SK-N-SH (cell line): ENCODE measurements around the gene DEFB129. TPM values are rescaled to one million over a fixed set of nuclear protein-coding genes. Genes with fewer than 3 reads are reported as not detected.

Source experiments
- CTCF ChIA-PET: fragments of 300-600, 350-600 bp; formaldehyde crosslinking; extraction: SDS; loops from one replicate; lab custom pipeline; 2021; lab: Yijun Ruan, JAX
- POLR2A ChIA-PET: fragments of 350-600 bp; sonication (Branson Sonifier 250); formaldehyde crosslinking; extraction: SDS; loops from one replicate; lab custom pipeline; 2020; ENCODE audit warnings: antibody characterized with exemption, inconsistent platforms; lab: Yijun Ruan, JAX
- DNase-seq: peaks from one replicate; pipeline ENCODE4 v3.0.0; 2012
- H2AFZ ChIP-seq: fragments of 200-600 bp; sonication (generic); 2 replicates; pipeline ENCODE4 v1.8.1; 2016; ENCODE audit warnings: antibody characterized with exemption, mild to moderate bottlenecking, low read depth
- H3F3A ChIP-seq: fragments of 200-600 bp; sonication (generic); replicated peaks from 2 replicates; pipeline ENCODE3; 2016; ENCODE audit warnings: antibody characterized with exemption, mild to moderate bottlenecking; ENCODE audit not compliant: insufficient read depth
- H3K27ac ChIP-seq, 2 experiments: fragments of 200-500 bp in 1 of 2; fragments of 200-600 bp in 1 of 2; sonication (Bioruptor generic) in 1 of 2; sonication (generic), shearing (Covaris generic) in 1 of 2; 2 replicates each; pipeline versions ENCODE4 v1.5.1 to v1.6.1; 2014 to 2016; ENCODE audit warnings: low read depth in 2 of 2, inconsistent platforms in 1 of 2, low read length in 1 of 2, mild to moderate bottlenecking in 1 of 2, mixed read lengths in 1 of 2
- H3K27me3 ChIP-seq: fragments of 200-600 bp; sonication (generic), shearing (Covaris generic); 2 replicates; pipeline ENCODE4 v1.6.1; 2016; ENCODE audit warnings: mixed run types; ENCODE audit not compliant: insufficient read depth
- H3K36me3 ChIP-seq, 2 experiments: fragments of 200-500 bp in 1 of 2; fragments of 200-600 bp in 1 of 2; sonication (Bioruptor generic) in 1 of 2; sonication (generic) in 1 of 2; replicated peaks in 1 of 2; 2 replicates each; pipeline versions ENCODE3 to v1.5.1; 2014 to 2016; ENCODE audit warnings: low read length in 1 of 2, mild to moderate bottlenecking in 1 of 2; ENCODE audit not compliant: insufficient read depth in 2 of 2, control insufficient read depth in 1 of 2
- H3K4me1 ChIP-seq, 2 experiments: fragments of 200-500 bp in 1 of 2; fragments of 200-600 bp in 1 of 2; sonication (Bioruptor generic) in 1 of 2; sonication (generic), shearing (Covaris generic) in 1 of 2; 2 replicates each; pipeline versions ENCODE4 v1.5.1 to v1.6.1; 2014 to 2016; ENCODE audit warnings: low read depth in 1 of 2, low read length in 1 of 2, mixed run types in 1 of 2; ENCODE audit not compliant: insufficient read depth in 2 of 2, control insufficient read depth in 1 of 2
- H3K4me2 ChIP-seq: fragments of 200-600 bp; sonication (generic), shearing (Covaris generic); 2 replicates; pipeline ENCODE4 v1.6.1; 2017; ENCODE audit warnings: mixed run types
- H3K4me3 ChIP-seq, 2 experiments: fragments of 200-500 bp in 1 of 2; fragments of 200-600 bp in 1 of 2; sonication (Bioruptor generic) in 1 of 2; sonication (generic), shearing (Covaris generic) in 1 of 2; 2 replicates each; pipeline versions ENCODE4 v1.5.1 to v1.8.1; 2014 to 2016; ENCODE audit warnings: low read depth in 2 of 2, inconsistent platforms in 1 of 2, low read length in 1 of 2, mild to moderate bottlenecking in 1 of 2, mixed read lengths in 1 of 2, moderate library complexity in 1 of 2
- H3K79me2 ChIP-seq: fragments of 200-600 bp; sonication (generic); 2 replicates; pipeline ENCODE4 v1.8.1; 2017; ENCODE audit warnings: mild to moderate bottlenecking; ENCODE audit not compliant: insufficient read depth
- H3K9ac ChIP-seq: fragments of 200-600 bp; sonication (generic); 2 replicates; pipeline ENCODE4 v1.6.1; 2017; ENCODE audit warnings: mixed run types
- H3K9me2 ChIP-seq: fragments of 200-600 bp; sonication (generic); 2 replicates; pipeline ENCODE4 v1.6.1; 2017; ENCODE audit warnings: mixed run types
- H3K9me3 ChIP-seq: fragments of 200-600 bp; sonication (generic); 2 replicates; pipeline ENCODE4 v1.6.1; 2017; ENCODE audit warnings: mixed run types, mild to moderate bottlenecking, moderate library complexity
- H4K20me1 ChIP-seq: fragments of 200-600 bp; sonication (generic); 2 replicates; pipeline ENCODE4 v1.6.1; 2017; ENCODE audit warnings: mild to moderate bottlenecking, mixed run types; ENCODE audit not compliant: insufficient read depth
- ELF1 ChIP-seq: IDR thresholded peaks from 2 replicates; pipeline ENCODE4 v1.4.0; 2012
- EP300 ChIP-seq, 2 experiments: IDR thresholded peaks; 2 replicates each; pipeline versions ENCODE4 v1.4.0 to v1.6.1; 2012; ENCODE audit warnings: borderline replicate concordance in 1 of 2, low read depth in 1 of 2, low read length in 1 of 2
- FOSL2 ChIP-seq: IDR thresholded peaks from 2 replicates; pipeline ENCODE4 v1.4.0; 2012; ENCODE audit warnings: low read depth, mild to moderate bottlenecking, moderate library complexity, borderline replicate concordance
- FOXM1 ChIP-seq: IDR thresholded peaks from 2 replicates; pipeline ENCODE4 v1.4.0; 2012; ENCODE audit warnings: low read depth, mild to moderate bottlenecking
- JUND ChIP-seq: IDR thresholded peaks from 2 replicates; pipeline ENCODE4 v1.4.0; 2012
- MEF2A ChIP-seq: IDR thresholded peaks from 2 replicates; pipeline ENCODE4 v1.4.0; 2012; ENCODE audit warnings: low read depth, borderline replicate concordance
- MXI1 ChIP-seq: IDR thresholded peaks from 2 replicates; pipeline ENCODE4 v1.6.1; 2012; ENCODE audit warnings: mild to moderate bottlenecking, low read depth, low read length, improper control_type of control experiment
- NFIC ChIP-seq: IDR thresholded peaks from 2 replicates; pipeline ENCODE4 v1.4.0; 2012; ENCODE audit warnings: borderline replicate concordance
- NRF1 ChIP-seq: IDR thresholded peaks from 2 replicates; pipeline ENCODE4 v1.6.1; 2012; ENCODE audit warnings: low read depth, mild to moderate bottlenecking, low read length
- PBX3 ChIP-seq: IDR thresholded peaks from 2 replicates; pipeline ENCODE4; 2012
- REST ChIP-seq: IDR thresholded peaks from 2 replicates; pipeline ENCODE4 v1.6.1; 2012; ENCODE audit warnings: mild to moderate bottlenecking, low read depth, low read length, moderate library complexity
- RFX5 ChIP-seq: IDR thresholded peaks from 2 replicates; pipeline ENCODE4 v1.6.1; 2012; ENCODE audit warnings: mild to moderate bottlenecking, improper control_type of control experiment, low read length
- SIN3A ChIP-seq: IDR thresholded peaks from 2 replicates; pipeline ENCODE4 v1.6.1; 2012; ENCODE audit warnings: low read depth, mild to moderate bottlenecking, low read length, moderate library complexity, borderline replicate concordance
- SMC3 ChIP-seq: IDR thresholded peaks from 2 replicates; pipeline ENCODE4 v1.6.1; 2012; ENCODE audit warnings: low read depth, low read length, improper control_type of control experiment
- TAF1 ChIP-seq: IDR thresholded peaks from 2 replicates; pipeline ENCODE4 v1.6.1; 2012; ENCODE audit warnings: low read depth, mild to moderate bottlenecking, low read length, moderate library complexity, borderline replicate concordance
- TEAD4 ChIP-seq: IDR thresholded peaks from 2 replicates; pipeline ENCODE4 v1.4.0; 2012; ENCODE audit warnings: mild to moderate bottlenecking, borderline replicate concordance; ENCODE audit not compliant: insufficient read depth
- USF2 ChIP-seq: fragments of 150-350 bp; IDR thresholded peaks from 2 replicates; pipeline ENCODE4 v1.6.1; 2017; ENCODE audit warnings: antibody characterized with exemption, low read length, low read depth, borderline replicate concordance
- YY1 ChIP-seq: IDR thresholded peaks from 2 replicates; pipeline ENCODE4 v1.4.0; 2012; ENCODE audit warnings: low read depth, mild to moderate bottlenecking
- ZBTB33 ChIP-seq: IDR thresholded peaks from 2 replicates; pipeline ENCODE4 v1.4.0; 2012; ENCODE audit warnings: low read depth, borderline replicate concordance
- WGBS: methylation state at CpG from one replicate; pipeline ENCODE4 v1.1.6; 2017; ENCODE audit warnings: low lambda C conversion rate; 5-methylcytosine and 5-hydroxymethylcytosine counted together
- polyA plus RNA-seq, 3 experiments: library from polyadenylated mRNA; depleted of rRNA; stranded (reverse); fragments of >200 nt; gene quantifications; 2 replicates each; pipeline ENCODE4 v1.2.3, GENCODE V29; 2012

The DEFB129 gene
- polyA plus RNA-seq, 1 of the 3 experiments (the other 2 are of a cell fraction): not detected

GRCh38 chr20:278181-278580, 51.1 kb downstream of the DEFB129 start (continued):
- TF ChIP-seq SIN3A (no peak), ZBTB33 (no peak), FOXM1 (no peak), NRF1 (no peak), NFIC (no peak), MXI1 (no peak), SMC3 (no peak), USF2 (no peak), ELF1 (no peak), RFX5 (no peak), FOSL2 (no peak)

- 96% methylated on average over 77 of the region's 88 CpGs for WGBS
- CTCF ChIA-PET: interaction anchor here (1.7 kb wide), 1 partner anchor 11 kb away, joined by 6 read pairs; no protein-coding TSS in a partner anchor
- no peak for TF ChIP-seq YY1
- TF ChIP-seq ELF1: no peak
- TF ChIP-seq TEAD4: no peak
- no peak for TF ChIP-seq MEF2A
- no peak for TF ChIP-seq ZBTB33
- TF ChIP-seq EP300 (IDR thresholded peaks at IDR 0.05; ENCODE audit: borderline replicate concordance in 1 of 2, low read depth in 1 of 2, low read length in 1 of 2): no peak
- no peak for TF ChIP-seq TAF1
- no peak for TF ChIP-seq NRF1
- no peak for TF ChIP-seq JUND
- no peak for TF ChIP-seq SIN3A
- no peak for TF ChIP-seq PBX3
- no peak for TF ChIP-seq REST
Observed at GRCh38 chr20:278607-279571, 51.8 kb downstream of the DEFB129 start.

More at GRCh38 chr20:278607-279571, 51.8 kb downstream of the DEFB129 start:
- Histone ChIP-seq H2AFZ (no peak overlapping the region), H3K27ac (no peak overlapping the region), H3K79me2 (no peaks in the 10 kb centered on the region), H3K9ac (no peak overlapping the region), H3K27me3 (no peaks in the 10 kb centered on the region), H3K4me1 (no peaks in the 10 kb centered on the region), H3F3A (no peaks in the 10 kb centered on the region), H3K4me2 (no peak overlapping the region), H3K9me2 (no peaks in the 10 kb centered on the region), H4K20me1 (no peaks in the 10 kb centered on the region), H3K36me3 (peaks cover 0 to 23% of the 10 kb centered on the region in 2 experiments), H3K9me3 (no peaks in the 10 kb centered on the region), H3K4me3 (no peak overlapping the region)
- DNase-seq: no peak
- POLR2A ChIA-PET: no interaction called here
